H7 (cell line): ENCODE measurements around the gene FUOM. TPM values are rescaled to one million over a fixed set of nuclear protein-coding genes. Genes with fewer than 3 reads are reported as not detected.
A peak's percentile ranks its signal among the peaks of the same experiment; 100 is the strongest.
"Not testable (repeated sequence)": the region's sequence is repeated elsewhere in the genome, so short reads cannot be mapped to it uniquely, and the experiment has no call there.

ENCODE experiments used
- DNase-seq: peaks from one replicate; pipeline ENCODE4 v3.0.0; 2012
- H3K27me3 ChIP-seq: 2 replicates; pipeline ENCODE4 v1.6.0; 2011; ENCODE audit warnings: mild to moderate bottlenecking, low read length; ENCODE audit not compliant: control insufficient read depth, insufficient read depth
- H3K36me3 ChIP-seq: replicated peaks from 2 replicates; pipeline ENCODE4 v1.5.1; 2011; ENCODE audit warnings: low read length; ENCODE audit not compliant: control insufficient read depth, insufficient read depth
- H3K4me3 ChIP-seq: 2 replicates; pipeline ENCODE4 v1.5.1; 2011; ENCODE audit warnings: low read depth, mild to moderate bottlenecking, control low read depth, low read length, moderate library complexity; ENCODE audit not compliant: insufficient read depth
- total RNA-seq: library from RNA; depleted of rRNA; stranded (reverse); fragments of >200 nt; shearing (Covaris generic); gene quantifications from 2 replicates; pipeline ENCODE4 v1.2.3, GENCODE V29; 2014

FUOM gene
- total RNA-seq, 1 experiment from 2014 or later = 50.5 TPM

GRCh38 chr10:133393401-133394063, 35.7 kb upstream of the FUOM start:
- Histone ChIP-seq H3K36me3 (peaks cover 9% of the 10 kb centered on the region), H3K27me3 (no peaks in the 10 kb centered on the region), H3K4me3 (no peak overlapping the region; the same call in 1 of the 2 replicates)
- peak; percentile 100 for DNase-seq

GRCh38 chr10:133391761-133392518, 34.1 kb upstream of the FUOM start:
- H3K27me3 ChIP-seq = no peaks in the 10 kb centered on the region
- DNase-seq = peak; percentile 40
- H3K4me3 ChIP-seq = no peak overlapping the region
- H3K36me3 ChIP-seq = peaks cover 4% of the 10 kb centered on the region

- Histone ChIP-seq H3K4me3 (no peak overlapping the region), H3K36me3 (peaks cover 3% of the 10 kb centered on the region), H3K27me3 (no peaks in the 10 kb centered on the region)
- DNase-seq = peak; percentile 25
Measured at GRCh38 chr10:133391249-133391635, 33.4 kb upstream of the FUOM start.

- no peaks in the 10 kb centered on the region for H3K27me3 ChIP-seq
- DNase-seq = peak; percentile 31
- H3K4me3 ChIP-seq = no peak overlapping the region
- H3K36me3 ChIP-seq = no peaks in the 10 kb centered on the region; the same call in 1 of the 2 replicates
Measured at GRCh38 chr10:133390597-133391248, 32.9 kb upstream of the FUOM start.

GRCh38 chr10:133388973-133389818, 31.4 kb upstream of the FUOM start:
- Histone ChIP-seq H3K36me3 (no peaks in the 10 kb centered on the region), H3K4me3 (no peak overlapping the region), H3K27me3 (no peaks in the 10 kb centered on the region)
- peak; percentile 45 for DNase-seq

GRCh38 chr10:133388236-133388972, 30.6 kb upstream of the FUOM start:
- Histone ChIP-seq H3K27me3 (no peaks in the 10 kb centered on the region), H3K4me3 (no peak overlapping the region), H3K36me3 (no peaks in the 10 kb centered on the region)
- DNase-seq = peak; percentile 33

- H3K36me3 ChIP-seq, H3K27me3 ChIP-seq, H3K4me3 ChIP-seq, DNase-seq: not testable (repeated sequence)
Measured at GRCh38 chr10:133386951-133387350, 29.1 kb upstream of the FUOM start.

- H3K4me3 ChIP-seq = no peak overlapping the region
- DNase-seq = no peak
- H3K36me3 ChIP-seq = no peaks in the 10 kb centered on the region
Measured at GRCh38 chr10:133385214-133385613, 27.4 kb upstream of the FUOM start.

GRCh38 chr10:133384071-133384470, 26.3 kb upstream of the FUOM start:
- no peak for DNase-seq
- Histone ChIP-seq H3K36me3 (no peaks in the 10 kb centered on the region), H3K4me3 (no peak overlapping the region), H3K27me3 (peaks cover 15% of the 10 kb centered on the region; the same call in 1 of the 2 replicates)

More at GRCh38 chr10:133385214-133385613, 27.4 kb upstream of the FUOM start:
- H3K27me3 ChIP-seq = peaks cover 5% of the 10 kb centered on the region; the same call in 1 of the 2 replicates

GRCh38 chr10:133383551-133383950, 25.7 kb upstream of the FUOM start:
- Histone ChIP-seq H3K4me3 (no peak overlapping the region), H3K36me3 (no peaks in the 10 kb centered on the region), H3K27me3 (peaks cover 17% of the 10 kb centered on the region)
- DNase-seq = no peak

- H3K4me3 ChIP-seq = no peak overlapping the region
- DNase-seq = no peak
- no peaks in the 10 kb centered on the region for H3K36me3 ChIP-seq
- peaks cover 40% of the 10 kb centered on the region for H3K27me3 ChIP-seq
Measured at GRCh38 chr10:133381036-133381435, 23.2 kb upstream of the FUOM start.

GRCh38 chr10:133379801-133380666, 22.2 kb upstream of the FUOM start:
- no peaks in the 10 kb centered on the region for H3K36me3 ChIP-seq
- DNase-seq = peak; percentile 60
- H3K27me3 ChIP-seq = peaks cover 43% of the 10 kb centered on the region
- peak overlapping the region; percentile 54 for H3K4me3 ChIP-seq
